A549 (cell line): ENCODE measurements around the gene SEMA4A. TPM values are rescaled to one million over a fixed set of nuclear protein-coding genes. Genes with fewer than 3 reads are reported as not detected.

Experiments used
- ATAC-seq, 2 experiments: fragments of 200-7000 bp in 1 of 2; fragments of >200 bp in 1 of 2; cut with Nextera tagmentation in 1 of 2; cut with Tn5 transposase in 1 of 2; 3 replicates each; pipeline versions ENCODE4 v1.8.0 to v1.9.1; 2018 to 2020; ENCODE audit warnings: mild to moderate bottlenecking in 1 of 2, moderate library complexity in 1 of 2
- CTCF ChIA-PET: fragments of 300-600 bp; sonication (Branson Sonifier 250); formaldehyde crosslinking; extraction: SDS; loops from one replicate; lab custom pipeline; 2021; ENCODE audit warnings: antibody characterized with exemption, inconsistent platforms; lab: Yijun Ruan, JAX
- POLR2A ChIA-PET: fragments of 350-600 bp; formaldehyde crosslinking; extraction: SDS; loops from one replicate; lab custom pipeline; 2021; ENCODE audit warnings: antibody characterized with exemption, inconsistent platforms; lab: Yijun Ruan, JAX
- DNase-seq, 2 experiments: peaks; one replicate each; pipeline versions ENCODE4 v3.0.0 to v3.0.0-alpha.2; 2011 to 2016; ENCODE audit warnings: low read depth in 1 of 2, low spot score in 1 of 2
- FAIRE-seq: peaks from 2 replicates; lab custom pipeline; 2011; peaks lifted over from hg19 to GRCh38; lab: Jason Lieb, UNC
- H3K27ac ChIP-seq, 2 experiments: fragments of >200 bp; sonication (Bioruptor Twin); formaldehyde crosslinking; 3 replicates each; pipeline ENCODE4 v1.5.1; 2016 to 2017
- H3K4me1 ChIP-seq: fragments of >200 bp; sonication (Bioruptor Twin); formaldehyde crosslinking; 3 replicates; pipeline ENCODE4 v1.6.1; 2016
- H3K4me2 ChIP-seq: fragments of >200 bp; sonication (Bioruptor Twin); formaldehyde crosslinking; 3 replicates; pipeline ENCODE4 v1.6.1; 2016
- H3K4me3 ChIP-seq: fragments of >200 bp; sonication (Bioruptor Twin); formaldehyde crosslinking; 3 replicates; pipeline ENCODE4 v1.5.1; 2016
- H3K9me3 ChIP-seq: fragments of >200 bp; sonication (Bioruptor Twin); formaldehyde crosslinking; 3 replicates; pipeline ENCODE4 v1.6.1; 2016
- BHLHE40 ChIP-seq: IDR thresholded peaks from 2 replicates; pipeline ENCODE4 v1.6.1; 2012; ENCODE audit warnings: low read depth, low read length, inconsistent platforms
- CBX8 ChIP-seq: fragments of 200-600 bp; sonication (generic); IDR thresholded peaks from 2 replicates; pipeline ENCODE4 v1.6.1; 2016
- CEBPB ChIP-seq, 2 experiments: fragments of >200 bp in 1 of 2; sonication (Bioruptor Twin) in 1 of 2; formaldehyde crosslinking in 1 of 2; IDR thresholded peaks; 2 replicates each; pipeline ENCODE4 v1.6.1; 2012 to 2016
- ESRRA ChIP-seq: fragments of 150-350 bp; IDR thresholded peaks from 2 replicates; pipeline ENCODE4 v1.6.1; 2014; ENCODE audit warnings: mild to moderate bottlenecking, low read length, borderline replicate concordance
- FOSB ChIP-seq: fragments of 250-450 bp; sonication (Bioruptor Pico); IDR thresholded peaks from 2 replicates; pipeline ENCODE4 v1.5.0; 2020; ENCODE audit warnings: mild to moderate bottlenecking, moderate library complexity
- GATA3 ChIP-seq: IDR thresholded peaks from 2 replicates; pipeline ENCODE4 v1.6.1; 2012; ENCODE audit warnings: borderline replicate concordance
- HDAC2 ChIP-seq: fragments of 200-600 bp; sonication (generic); IDR thresholded peaks from 2 replicates; pipeline ENCODE4 v1.6.1; 2016
- HOXA7 ChIP-seq: fragments of 250-450 bp; sonication (Bioruptor Pico); IDR thresholded peaks from 2 replicates; pipeline ENCODE4 v1.5.0; 2020; ENCODE audit warnings: mild to moderate bottlenecking, moderate library complexity
- JUN ChIP-seq, 2 experiments: fragments of >200 bp; sonication (Bioruptor Twin); formaldehyde crosslinking; IDR thresholded peaks; 2 replicates in 1 of 2; 3 replicates in 1 of 2; pipeline ENCODE4 v1.6.1; 2016 to 2017
- JUNB ChIP-seq: fragments of >200 bp; sonication (Bioruptor Twin); formaldehyde crosslinking; IDR thresholded peaks from 2 replicates; pipeline ENCODE4 v1.6.1; 2016
- NPAS2 ChIP-seq: fragments of 250-450 bp; sonication (Bioruptor Pico); IDR thresholded peaks from 2 replicates; pipeline ENCODE4 v1.8.0; 2022; ENCODE audit warnings: mild to moderate bottlenecking, moderate library complexity, borderline replicate concordance
- NR3C1 ChIP-seq: fragments of >200 bp; sonication (Bioruptor Twin); formaldehyde crosslinking; IDR thresholded peaks from 3 replicates; pipeline ENCODE4 v1.6.1; 2017
- POLR2A ChIP-seq: IDR thresholded peaks from 2 replicates; pipeline ENCODE4 v1.6.1; 2012; ENCODE audit warnings: mild to moderate bottlenecking, low read length
- RCOR1 ChIP-seq: fragments of 150-350 bp; IDR thresholded peaks from 2 replicates; pipeline ENCODE4 v1.6.1; 2014; ENCODE audit warnings: antibody characterized with exemption, low read length, low read depth
- RFX5 ChIP-seq: fragments of 450-650 bp; IDR thresholded peaks from 2 replicates; pipeline ENCODE4 v1.7.1; 2014; ENCODE audit warnings: antibody characterized with exemption, mild to moderate bottlenecking, moderate library complexity
- ZC3H11A ChIP-seq: fragments of 450-650 bp; IDR thresholded peaks from 2 replicates; pipeline ENCODE4 v1.6.1; 2014; ENCODE audit warnings: antibody characterized with exemption, mild to moderate bottlenecking
- ZFP36 ChIP-seq: fragments of 450-650 bp; IDR thresholded peaks from 2 replicates; pipeline ENCODE4 v1.6.1; 2014; ENCODE audit warnings: borderline replicate concordance; ENCODE audit not compliant: partially characterized antibody
- ZNF302 ChIP-seq: fragments of 250-450 bp; sonication (Bioruptor Pico); IDR thresholded peaks from 2 replicates; pipeline ENCODE4 v1.9.0; 2021; ENCODE audit warnings: inconsistent platforms, mild to moderate bottlenecking, moderate library complexity
- ZSCAN20 ChIP-seq: fragments of 250-450 bp; sonication (Bioruptor Pico); IDR thresholded peaks from 2 replicates; pipeline ENCODE4 v1.8.0; 2022; ENCODE audit warnings: mild to moderate bottlenecking, moderate library complexity
- WGBS: methylation state at CpG from one replicate; pipeline ENCODE4 v1.1.6; 2017; ENCODE audit errors: missing lambda C conversion rate; 5-methylcytosine and 5-hydroxymethylcytosine counted together
- polyA plus RNA-seq, 4 experiments: library from polyadenylated mRNA; depleted of rRNA in 3 of 4; stranded (reverse); fragments of >200 nt; fragmentation: RNase III in 1 of 4; extraction: RNeasy Plus Mini Kit Qiagen cat#74134 plus additional on column Dnase treatment in 1 of 4; gene quantifications; 2 replicates in 3 of 4; 3 replicates in 1 of 4; pipeline ENCODE4 v1.2.3, GENCODE V29; 2011 to 2017
- TF ChIP-seq, protein P1 (sequence below): IDR thresholded peaks from 2 replicates; pipeline ENCODE4 v1.6.1; 2012; ENCODE audit warnings: low read depth, borderline replicate concordance
- TF ChIP-seq, protein P2 (sequence below): fragments of >200 bp; sonication (Bioruptor Twin); formaldehyde crosslinking; IDR thresholded peaks from 3 replicates; pipeline ENCODE4 v1.6.1; 2016
- TF ChIP-seq, protein P3 (sequence below): fragments of 450-650 bp; IDR thresholded peaks from 2 replicates; pipeline ENCODE4 v1.6.1; 2014; ENCODE audit warnings: antibody characterized with exemption
- TF ChIP-seq, protein P4 (sequence below): fragments of 250-450 bp; sonication (Bioruptor Pico); IDR thresholded peaks from 2 replicates; pipeline ENCODE4 v1.5.0; 2021; ENCODE audit warnings: mild to moderate bottlenecking, moderate library complexity, borderline replicate concordance
- TF ChIP-seq, protein P5 (sequence below): IDR thresholded peaks from 2 replicates; pipeline ENCODE4 v1.6.1; 2012

Gene SEMA4A
- polyA plus RNA-seq, 2 of the 4 experiments (the other 2 are of a cell fraction) = 0.04 to 0.27 TPM

DNA sequence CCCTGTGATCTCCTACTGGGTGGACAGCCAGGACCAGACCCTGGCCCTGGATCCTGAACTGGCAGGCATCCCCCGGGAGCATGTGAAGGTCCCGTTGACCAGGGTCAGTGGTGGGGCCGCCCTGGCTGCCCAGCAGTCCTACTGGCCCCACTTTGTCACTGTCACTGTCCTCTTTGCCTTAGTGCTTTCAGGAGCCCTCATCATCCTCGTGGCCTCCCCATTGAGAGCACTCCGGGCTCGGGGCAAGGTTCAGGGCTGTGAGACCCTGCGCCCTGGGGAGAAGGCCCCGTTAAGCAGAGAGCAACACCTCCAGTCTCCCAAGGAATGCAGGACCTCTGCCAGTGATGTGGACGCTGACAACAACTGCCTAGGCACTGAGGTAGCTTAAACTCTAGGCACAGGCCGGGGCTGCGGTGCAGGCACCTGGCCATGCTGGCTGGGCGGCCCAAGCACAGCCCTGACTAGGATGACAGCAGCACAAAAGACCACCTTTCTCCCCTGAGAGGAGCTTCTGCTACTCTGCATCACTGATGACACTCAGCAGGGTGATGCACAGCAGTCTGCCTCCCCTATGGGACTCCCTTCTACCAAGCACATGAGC, 23.3 kb downstream of the SEMA4A start:
- peak in 1 of 2 experiments; percentile 13; a peak in 1 of 6 replicates for ATAC-seq
- no peak overlapping the region for H3K4me3 ChIP-seq
- ChIA-PET POLR2A (interaction anchor here (0.6 to 1.1 kb wide), 2 partner anchors 17 to 41 kb away, joined by 3 to 9 read pairs; partner anchors contain the start of gene SLC25A44), CTCF (interaction anchor here (1.4 to 5.5 kb wide), 2 partner anchors 48 to 81 kb away, joined by 3 to 35 read pairs; no protein-coding TSS in a partner anchor)
- WGBS = 77% methylated on average over 8 of the region's 12 CpGs
- TF ChIP-seq ZNF302 (CRISPR knock-in tag) (no peak), RFX5 (no peak), FOSB (CRISPR knock-in tag) (no peak), JUN (IDR thresholded peaks at IDR 0.05) (no peak)
- TF ChIP-seq, protein P1, sequence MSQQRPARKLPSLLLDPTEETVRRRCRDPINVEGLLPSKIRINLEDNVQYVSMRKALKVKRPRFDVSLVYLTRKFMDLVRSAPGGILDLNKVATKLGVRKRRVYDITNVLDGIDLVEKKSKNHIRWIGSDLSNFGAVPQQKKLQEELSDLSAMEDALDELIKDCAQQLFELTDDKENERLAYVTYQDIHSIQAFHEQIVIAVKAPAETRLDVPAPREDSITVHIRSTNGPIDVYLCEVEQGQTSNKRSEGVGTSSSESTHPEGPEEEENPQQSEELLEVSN = no peak
- TF ChIP-seq, protein P2, sequence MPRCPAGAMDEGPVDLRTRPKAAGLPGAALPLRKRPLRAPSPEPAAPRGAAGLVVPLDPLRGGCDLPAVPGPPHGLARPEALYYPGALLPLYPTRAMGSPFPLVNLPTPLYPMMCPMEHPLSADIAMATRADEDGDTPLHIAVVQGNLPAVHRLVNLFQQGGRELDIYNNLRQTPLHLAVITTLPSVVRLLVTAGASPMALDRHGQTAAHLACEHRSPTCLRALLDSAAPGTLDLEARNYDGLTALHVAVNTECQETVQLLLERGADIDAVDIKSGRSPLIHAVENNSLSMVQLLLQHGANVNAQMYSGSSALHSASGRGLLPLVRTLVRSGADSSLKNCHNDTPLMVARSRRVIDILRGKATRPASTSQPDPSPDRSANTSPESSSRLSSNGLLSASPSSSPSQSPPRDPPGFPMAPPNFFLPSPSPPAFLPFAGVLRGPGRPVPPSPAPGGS = no peak
- H3K4me1 ChIP-seq = peaks cover 17% of the 10 kb centered on the region
- DNase-seq = no peak
- no peaks in the 10 kb centered on the region for H3K9me3 ChIP-seq
- H3K27ac ChIP-seq = peak overlapping the region in 1 of 2 experiments; percentile 37; a peak in 1 of 6 replicates
- no peak for FAIRE-seq
- no peak overlapping the region for H3K4me2 ChIP-seq

DNA sequence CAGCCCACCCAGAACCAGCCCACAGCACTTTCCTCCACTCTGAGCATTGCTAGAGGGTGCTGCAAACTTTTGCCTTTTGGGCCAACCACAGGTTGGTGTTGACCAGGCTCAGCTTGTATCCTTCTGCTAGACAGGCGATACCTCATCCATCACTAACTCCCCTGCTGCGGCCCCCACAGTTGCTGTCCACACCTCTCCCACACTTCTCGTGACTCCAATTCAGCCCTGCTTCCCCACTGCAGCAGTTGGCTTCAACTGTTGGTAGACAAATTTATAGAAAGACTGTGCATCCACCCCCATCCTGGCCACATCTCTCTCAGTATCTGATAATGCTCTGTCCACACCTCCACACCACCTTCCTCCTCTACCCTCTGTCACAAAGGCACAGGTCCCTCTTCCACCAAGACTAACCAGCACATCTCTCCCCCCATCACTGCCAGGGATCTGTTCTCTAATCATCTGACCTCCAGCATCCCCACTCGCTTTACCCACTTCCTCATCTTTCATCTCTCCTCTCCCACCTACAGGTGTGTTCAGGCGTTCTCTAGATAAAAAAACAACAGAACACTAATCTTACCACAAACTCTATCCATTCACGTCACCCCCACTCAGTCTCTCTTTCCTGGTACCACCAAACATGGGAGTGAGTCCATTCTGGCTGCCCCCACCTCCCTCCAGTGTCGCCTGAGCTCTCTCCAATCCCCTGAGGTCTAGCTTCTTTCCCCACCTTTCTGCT, 24.7 kb downstream of the SEMA4A start:
- ChIA-PET POLR2A (no interaction called here), CTCF (interaction anchor here (0.5 to 1.1 kb wide), 4 partner anchors 19 to 267 kb away, joined by 3 to 4 read pairs (median 3); no protein-coding TSS in a partner anchor)

DNA sequence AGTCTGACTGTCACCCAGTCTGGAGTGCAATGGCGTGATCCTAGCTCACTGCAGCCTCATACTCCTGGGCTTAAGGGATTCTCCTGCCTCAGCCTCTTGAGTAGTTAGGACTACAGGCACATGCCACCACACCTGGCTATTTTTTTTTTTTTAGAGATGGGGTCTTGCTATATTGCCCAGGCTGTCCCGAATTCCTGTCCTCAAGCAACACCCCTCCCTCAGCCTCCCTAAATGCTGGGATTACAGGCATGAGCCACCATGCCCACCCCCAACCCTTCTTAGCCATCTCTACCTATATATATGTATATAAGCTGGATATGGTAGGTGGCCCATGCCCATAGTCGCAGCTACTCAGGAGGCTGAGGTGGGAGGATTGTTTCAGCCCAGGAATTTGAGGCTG, 27.1 kb downstream of the SEMA4A start:
- no peak overlapping the region for H3K4me2 ChIP-seq
- no peak for FAIRE-seq
- ChIA-PET POLR2A (interaction anchor here (0.5 kb wide), 1 partner anchor 11 kb away, joined by 3 read pairs; no protein-coding TSS in a partner anchor), CTCF (interaction anchor here (1.6 kb wide), 1 partner anchor 35 kb away, joined by 3 read pairs; no protein-coding TSS in a partner anchor)
- no peaks in the 10 kb centered on the region for H3K9me3 ChIP-seq
- H3K4me1 ChIP-seq = peaks cover 20% of the 10 kb centered on the region
- peak overlapping the region; percentile 43 to 62; a peak in 4 of 6 replicates for H3K27ac ChIP-seq
- TF ChIP-seq FOSB (CRISPR knock-in tag) (no peak), JUNB (no peak), NPAS2 (CRISPR knock-in tag) (no peak), HOXA7 (CRISPR knock-in tag) (no peak), ZNF302 (CRISPR knock-in tag) (no peak), ZSCAN20 (no peak), POLR2A (no peak), GATA3 (no peak)
- TF ChIP-seq, protein P3, sequence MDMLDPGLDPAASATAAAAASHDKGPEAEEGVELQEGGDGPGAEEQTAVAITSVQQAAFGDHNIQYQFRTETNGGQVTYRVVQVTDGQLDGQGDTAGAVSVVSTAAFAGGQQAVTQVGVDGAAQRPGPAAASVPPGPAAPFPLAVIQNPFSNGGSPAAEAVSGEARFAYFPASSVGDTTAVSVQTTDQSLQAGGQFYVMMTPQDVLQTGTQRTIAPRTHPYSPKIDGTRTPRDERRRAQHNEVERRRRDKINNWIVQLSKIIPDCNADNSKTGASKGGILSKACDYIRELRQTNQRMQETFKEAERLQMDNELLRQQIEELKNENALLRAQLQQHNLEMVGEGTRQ = no peak
- TF ChIP-seq, protein P4, sequence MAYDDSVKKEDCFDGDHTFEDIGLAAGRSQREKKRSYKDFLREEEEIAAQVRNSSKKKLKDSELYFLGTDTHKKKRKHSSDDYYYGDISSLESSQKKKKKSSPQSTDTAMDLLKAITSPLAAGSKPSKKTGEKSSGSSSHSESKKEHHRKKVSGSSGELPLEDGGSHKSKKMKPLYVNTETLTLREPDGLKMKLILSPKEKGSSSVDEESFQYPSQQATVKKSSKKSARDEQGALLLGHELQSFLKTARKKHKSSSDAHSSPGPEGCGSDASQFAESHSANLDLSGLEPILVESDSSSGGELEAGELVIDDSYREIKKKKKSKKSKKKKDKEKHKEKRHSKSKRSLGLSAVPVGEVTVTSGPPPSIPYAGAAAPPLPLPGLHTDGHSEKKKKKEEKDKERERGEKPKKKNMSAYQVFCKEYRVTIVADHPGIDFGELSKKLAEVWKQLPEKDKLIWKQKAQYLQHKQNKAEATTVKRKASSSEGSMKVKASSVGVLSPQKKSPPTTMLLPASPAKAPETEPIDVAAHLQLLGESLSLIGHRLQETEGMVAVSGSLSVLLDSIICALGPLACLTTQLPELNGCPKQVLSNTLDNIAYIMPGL (CRISPR knock-in tag) = no peak
- TF ChIP-seq, protein P5, sequence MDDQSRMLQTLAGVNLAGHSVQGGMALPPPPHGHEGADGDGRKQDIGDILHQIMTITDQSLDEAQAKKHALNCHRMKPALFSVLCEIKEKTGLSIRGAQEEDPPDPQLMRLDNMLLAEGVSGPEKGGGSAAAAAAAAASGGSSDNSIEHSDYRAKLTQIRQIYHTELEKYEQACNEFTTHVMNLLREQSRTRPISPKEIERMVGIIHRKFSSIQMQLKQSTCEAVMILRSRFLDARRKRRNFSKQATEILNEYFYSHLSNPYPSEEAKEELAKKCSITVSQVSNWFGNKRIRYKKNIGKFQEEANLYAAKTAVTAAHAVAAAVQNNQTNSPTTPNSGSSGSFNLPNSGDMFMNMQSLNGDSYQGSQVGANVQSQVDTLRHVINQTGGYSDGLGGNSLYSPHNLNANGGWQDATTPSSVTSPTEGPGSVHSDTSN = no peak
- WGBS = 94% methylated on average over 3 of the region's 3 CpGs
- DNase-seq = no peak
- no peak overlapping the region for H3K4me3 ChIP-seq
- no peak for ATAC-seq

More for the DNA sequence above, 24.7 kb downstream of the SEMA4A start:
- Histone ChIP-seq H3K9me3 (no peaks in the 10 kb centered on the region), H3K4me3 (no peak overlapping the region), H3K4me2 (no peak overlapping the region), H3K27ac (peak overlapping the region in 1 of 2 experiments; percentile 37; a peak in 3 of 6 replicates), H3K4me1 (peaks cover 18% of the 10 kb centered on the region)
- 91% methylated on average over 7 of the region's 7 CpGs for WGBS
- FAIRE-seq (no peak), DNase-seq (no peak), ATAC-seq (peak in 1 of 2 experiments; percentile 17; a peak in 2 of 6 replicates)
- TF ChIP-seq ZFP36 = no peak
- no peak for TF ChIP-seq RCOR1
- no peak for TF ChIP-seq ZC3H11A
- no peak for TF ChIP-seq CBX8
- TF ChIP-seq CEBPB (IDR thresholded peaks at IDR 0.05) = no peak
- TF ChIP-seq, protein P3 = no peak
- TF ChIP-seq NR3C1 = no peak
- TF ChIP-seq ESRRA = no peak
- no peak for TF ChIP-seq HDAC2
- no peak for TF ChIP-seq BHLHE40
